Choroid plexus epithelial cell (primary cell): ENCODE data around the gene DIPK1A.

Source experiments
- DNase-seq: peaks from one replicate; pipeline ENCODE4 v3.0.0-alpha.2; 2010; ENCODE audit warnings: low read depth
- H3K4me3 ChIP-seq: 2 replicates; pipeline ENCODE4 v1.5.1; 2011; ENCODE audit warnings: low read depth, mild to moderate bottlenecking, control low read depth, low read length, moderate library complexity
- CTCF ChIP-seq: conservative IDR thresholded peaks from 2 replicates; pipeline ENCODE4 v1.5.1; 2011; ENCODE audit warnings: low read depth, mild to moderate bottlenecking, control low read depth, inconsistent platforms, low read length, moderate library complexity

DIPK1A gene

GRCh38 chr1:92970990-92971689, 9.9 kb upstream of the DIPK1A start:
- no peak for DNase-seq
- no peak for TF ChIP-seq CTCF
- H3K4me3 ChIP-seq = no peak overlapping the region

GRCh38 chr1:92969517-92969916, 8.3 kb upstream of the DIPK1A start:
- TF ChIP-seq CTCF = no peak
- no peak for DNase-seq
- no peak overlapping the region for H3K4me3 ChIP-seq

- DNase-seq = peak; percentile 43
- H3K4me3 ChIP-seq = no peak overlapping the region
- peak; percentile 69 for TF ChIP-seq CTCF
Observed at GRCh38 chr1:92968138-92969032, 7.1 kb upstream of the DIPK1A start.

- no peak for DNase-seq
- TF ChIP-seq CTCF = no peak
- no peak overlapping the region for H3K4me3 ChIP-seq
Observed at GRCh38 chr1:92964998-92965397, 3.7 kb upstream of the DIPK1A start.

GRCh38 chr1:92964316-92964715, 3.1 kb upstream of the DIPK1A start:
- DNase-seq = no peak
- no peak for TF ChIP-seq CTCF
- H3K4me3 ChIP-seq = no peak overlapping the region

- peak; percentile 73 for DNase-seq
- TF ChIP-seq CTCF = no peak
- H3K4me3 ChIP-seq = peak overlapping the region; percentile 66
Observed at GRCh38 chr1:92961896-92962752, 862 bp upstream of the DIPK1A start.
